ENCODE results near the gene MARCKSL1. TPM values are rescaled to one million over a fixed set of nuclear protein-coding genes. Genes with fewer than 3 reads are reported as not detected.

MARCKSL1 gene
- total RNA-seq, 1 experiment from 2014 or later = 457 TPM

DNA sequence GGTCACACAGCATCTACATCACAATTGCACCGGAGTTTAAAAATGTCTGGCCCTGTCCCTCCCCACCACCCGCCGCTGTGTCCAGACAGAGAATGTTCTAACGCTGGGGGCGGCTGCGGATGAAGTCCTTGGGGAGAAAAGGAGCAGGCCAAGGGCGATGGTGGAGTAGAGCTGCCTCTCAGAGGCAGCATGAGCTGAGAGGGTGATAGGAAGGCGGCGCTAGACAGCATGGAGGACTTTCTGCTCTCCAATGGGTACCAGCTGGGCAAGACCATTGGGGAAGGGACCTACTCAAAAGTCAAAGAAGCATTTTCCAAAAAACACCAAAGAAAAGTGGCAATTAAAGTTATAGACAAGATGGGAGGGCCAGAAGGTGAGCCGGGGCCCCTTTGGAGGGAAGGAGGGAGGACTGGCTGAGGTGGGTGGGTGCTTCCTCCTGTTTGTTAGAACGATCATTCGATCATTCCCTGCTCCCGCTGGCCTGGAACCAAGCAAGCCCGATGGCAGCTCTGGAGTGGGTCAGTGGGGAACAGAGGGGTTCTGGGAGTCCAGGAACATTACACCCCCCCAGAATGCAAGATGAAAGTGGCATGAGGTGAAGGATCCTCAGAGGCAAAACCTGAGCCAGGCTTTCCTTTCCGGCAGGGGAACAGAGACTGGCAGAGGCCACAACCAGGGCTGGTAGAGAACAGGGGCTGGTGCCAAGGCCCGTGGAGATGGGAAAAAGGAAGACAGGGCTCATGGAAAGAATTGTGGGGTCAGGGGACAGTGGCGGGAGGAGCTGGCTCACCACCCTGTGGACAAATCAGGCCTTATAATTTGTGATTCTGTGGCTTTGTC, 26.7 kb upstream of the MARCKSL1 start, which contains the start of the genes FAM229A and TSSK3:
Gene FAM229A, minus strand, starts transcription at position 12 of the 840 bp plus-strand sequence. CDS start 394 bp downstream, outside the sequence.
Gene TSSK3, plus strand, starts transcription at position 66 of the 840 bp plus-strand sequence. Its CDS starts 163 bp downstream, at position 229.
- Histone ChIP-seq H3K56ac (ENCODE audit: insufficient read length, low read depth, low read length) (no peak within 1 kb of the TSS), H4K8ac (replicated peaks; ENCODE audit: insufficient read length, low read depth, low read length) (no peak within 1 kb of the TSS), H2BK15ac (ENCODE audit: low read depth, low read length) (no peak within 1 kb of the TSS), H4K91ac (ENCODE audit: insufficient read length, low read depth, low read length) (no peak within 1 kb of the TSS), H3K4me1 (ENCODE audit: insufficient read depth, low read length) (no peaks in the 10 kb centered on the region), H2BK5ac (ENCODE audit: insufficient read length, low read length) (no peak within 1 kb of the TSS), H3K23ac (ENCODE audit: insufficient read length, low read depth, low read length) (no peak within 1 kb of the TSS), H2BK120ac (ENCODE audit: low read depth, low read length, poor library complexity, severe bottlenecking) (no peak within 1 kb of the TSS), H3K79me1 (ENCODE audit: insufficient read depth, low read depth, low read length, poor library complexity, severe bottlenecking) (no peaks in the 10 kb centered on the region), H2AFZ (ENCODE audit: low read length) (no peak within 1 kb of the TSS), H3K14ac (ENCODE audit: insufficient read depth, low read length) (peak within 1 kb of the TSS; percentile 8), H3K79me2 (ENCODE audit: insufficient read depth, low read length) (no peaks in the 10 kb centered on the region), H3K4ac (ENCODE audit: low read depth, low read length) (no peak within 1 kb of the TSS), H2BK20ac (ENCODE audit: low read depth, low read length, poor library complexity, severe bottlenecking) (no peak within 1 kb of the TSS), H3K9me3 (ENCODE audit: control insufficient read depth, low read depth, low read length) (no peaks in the 10 kb centered on the region), H2AK5ac (ENCODE audit: insufficient read length, low read length) (no peak within 1 kb of the TSS), H3K18ac (ENCODE audit: insufficient read length, low read depth, low read length) (peak within 1 kb of the TSS; percentile 66), H3K9ac (ENCODE audit: extremely low read depth, insufficient read length, low read length) (no peak within 1 kb of the TSS), H3K27ac (ENCODE audit: insufficient read length, low read depth, low read length) (no peak within 1 kb of the TSS), H4K5ac (ENCODE audit: insufficient read length, low read depth, low read length) (no peak within 1 kb of the TSS), H3T11ph (ENCODE audit: low read length) (no peak within 1 kb of the TSS), H3K23me2 (ENCODE audit: insufficient read length, low read depth, low read length, poor library complexity, severe bottlenecking) (peaks cover 12% of the 10 kb centered on the region), H2BK12ac (ENCODE audit: insufficient read length, low read depth, low read length) (no peak within 1 kb of the TSS), H3K4me2 (ENCODE audit: insufficient read depth, insufficient read length, low read length) (peak within 1 kb of the TSS; percentile 30), H3K27me3 (ENCODE audit: insufficient read depth, low read length) (no peaks in the 10 kb centered on the region; the same call in 1 of the 2 replicates), H4K20me1 (ENCODE audit: control insufficient read depth, insufficient read depth, insufficient read length) (no peaks in the 10 kb centered on the region)
- WGBS (ENCODE audit: extremely low coverage, insufficient read length, low lambda C conversion rate) = no CpG with 5 or more reads among the region's 17 CpGs
- peak; percentile 61 for DNase-seq
- Mint-ChIP-seq H3K4me1 (peaks cover 8 to 12% of the 10 kb centered on the region in 2 experiments), H3K9me3 (no peaks in the 10 kb centered on the region), H3K4me3 (peak within 1 kb of the TSS; percentile 45 to 60), H3K36me3 (ENCODE audit: insufficient read depth in 1 of 3, low read depth in 3 of 3) (peaks cover 10 to 55% (median 45%) of the 10 kb centered on the region in 3 experiments), H3K27me3 (ENCODE audit: low read depth) (peaks cover 24% of the 10 kb centered on the region), H3K27ac (no peak within 1 kb of the TSS; a peak in 1 of 7 replicates)
- TF ChIP-seq, protein P1, sequence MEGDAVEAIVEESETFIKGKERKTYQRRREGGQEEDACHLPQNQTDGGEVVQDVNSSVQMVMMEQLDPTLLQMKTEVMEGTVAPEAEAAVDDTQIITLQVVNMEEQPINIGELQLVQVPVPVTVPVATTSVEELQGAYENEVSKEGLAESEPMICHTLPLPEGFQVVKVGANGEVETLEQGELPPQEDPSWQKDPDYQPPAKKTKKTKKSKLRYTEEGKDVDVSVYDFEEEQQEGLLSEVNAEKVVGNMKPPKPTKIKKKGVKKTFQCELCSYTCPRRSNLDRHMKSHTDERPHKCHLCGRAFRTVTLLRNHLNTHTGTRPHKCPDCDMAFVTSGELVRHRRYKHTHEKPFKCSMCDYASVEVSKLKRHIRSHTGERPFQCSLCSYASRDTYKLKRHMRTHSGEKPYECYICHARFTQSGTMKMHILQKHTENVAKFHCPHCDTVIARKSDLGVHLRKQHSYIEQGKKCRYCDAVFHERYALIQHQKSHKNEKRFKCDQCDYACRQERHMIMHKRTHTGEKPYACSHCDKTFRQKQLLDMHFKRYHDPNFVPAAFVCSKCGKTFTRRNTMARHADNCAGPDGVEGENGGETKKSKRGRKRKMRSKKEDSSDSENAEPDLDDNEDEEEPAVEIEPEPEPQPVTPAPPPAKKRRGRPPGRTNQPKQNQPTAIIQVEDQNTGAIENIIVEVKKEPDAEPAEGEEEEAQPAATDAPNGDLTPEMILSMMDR (conservative IDR thresholded peaks at IDR 0.05) = no peak

Data from H9 (cell line).